ENCODE measurements around the gene SYCN.

The SYCN gene

GRCh38 chr19:39192846-39193245 is 11.2 kb downstream of the SYCN start:
- no peak for DNase-seq

- no peak for DNase-seq
Observed at GRCh38 chr19:39190768-39191167, 13.3 kb downstream of the SYCN start.

GRCh38 chr19:39188960-39189359 is 15.1 kb downstream of the SYCN start:
- no peak for DNase-seq

- DNase-seq, result no peak
Observed at GRCh38 chr19:39187552-39187943, 16.5 kb downstream of the SYCN start.

GRCh38 chr19:39186391-39186790 is 17.7 kb downstream of the SYCN start:
- no peak for DNase-seq

- DNase-seq, result no peak
Observed at GRCh38 chr19:39183104-39183503, 21.0 kb downstream of the SYCN start.

GRCh38 chr19:39182174-39182505 is 21.9 kb downstream of the SYCN start:
- DNase-seq, result no peak

GRCh38 chr19:39181500-39182173 is 22.4 kb downstream of the SYCN start:
- DNase-seq, result no peak

GRCh38 chr19:39180749-39181148 is 23.3 kb downstream of the SYCN start:
- no peak for DNase-seq

- no peak for DNase-seq
Observed at GRCh38 chr19:39179754-39180153, 24.3 kb downstream of the SYCN start.

GRCh38 chr19:39178296-39179006 is 25.6 kb downstream of the SYCN start:
- no peak for DNase-seq

GRCh38 chr19:39177736-39178135 is 26.3 kb downstream of the SYCN start:
- no peak for DNase-seq

GRCh38 chr19:39177110-39177699 is 26.9 kb downstream of the SYCN start:
- no peak for DNase-seq

- no peak for DNase-seq
Observed at GRCh38 chr19:39175564-39175963, 28.5 kb downstream of the SYCN start.

GRCh38 chr19:39174558-39175544 is 29.2 kb downstream of the SYCN start:
- DNase-seq, result no peak

GRCh38 chr19:39174142-39174541 is 29.9 kb downstream of the SYCN start:
- DNase-seq, result no peak

- no peak for DNase-seq
Observed at GRCh38 chr19:39173502-39173991, 30.5 kb downstream of the SYCN start.

GRCh38 chr19:39172700-39173501 is 31.2 kb downstream of the SYCN start:
- no peak for DNase-seq

GRCh38 chr19:39171479-39172465 is 32.3 kb downstream of the SYCN start:
- DNase-seq, result no peak

- DNase-seq, result no peak
Observed at GRCh38 chr19:39170386-39171231, 33.5 kb downstream of the SYCN start.

Data from NCI-H187 treated with DMSO at 0.1 percent for 48 hours (cell line).